Measurements from ENCODE around the gene INO80D.
"Not testable (repeated sequence)": the region's sequence is repeated elsewhere in the genome, so short reads cannot be mapped to it uniquely, and the experiment has no call there.

INO80D gene

GRCh38 chr2:206001912-206002311 is 84.1 kb downstream of the INO80D start:
- Histone ChIP-seq H4K20me1 (no peaks in the 10 kb centered on the region), H3K27ac (no peak overlapping the region), H3K27me3 (no peaks in the 10 kb centered on the region), H3K9ac (no peak overlapping the region), H3K9me3 (no peaks in the 10 kb centered on the region), H3K4me3 (no peak overlapping the region), H3K4me1 (no peaks in the 10 kb centered on the region), H3K36me3 (peaks cover 68% of the 10 kb centered on the region), H3K4me2 (no peak overlapping the region)
- TF ChIP-seq Cebpa-rat (IDR thresholded peaks at IDR 0.05): no peak

DNA sequence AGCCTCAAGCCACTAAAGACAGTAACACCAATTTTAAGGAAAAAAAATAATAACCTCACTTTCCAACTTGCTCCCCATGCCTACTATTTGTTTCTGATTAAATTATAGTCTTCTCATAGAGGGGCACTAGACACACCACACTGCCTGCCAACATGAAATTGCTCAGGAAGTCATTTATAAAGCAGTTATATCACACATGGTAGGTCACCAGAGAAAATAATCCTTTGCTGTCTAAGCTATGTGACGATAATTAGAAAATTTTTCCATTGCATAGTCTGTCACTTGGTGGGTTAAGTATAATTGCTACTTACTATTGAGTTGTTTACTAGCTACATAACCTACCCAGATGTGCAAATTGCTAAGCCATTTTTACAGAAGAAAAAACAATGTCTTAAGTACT is 85.2 kb downstream of the INO80D start:
- Histone ChIP-seq H3K4me2 (no peak overlapping the region), H4K20me1 (no peaks in the 10 kb centered on the region), H3K9me3 (no peaks in the 10 kb centered on the region), H3K4me1 (no peaks in the 10 kb centered on the region), H3K27ac (no peak overlapping the region), H3K4me3 (no peak overlapping the region), H3K36me3 (peaks cover 56% of the 10 kb centered on the region), H3K9ac (no peak overlapping the region), H3K27me3 (no peaks in the 10 kb centered on the region)
- no peak for TF ChIP-seq Cebpa-rat (IDR thresholded peaks at IDR 0.05)

DNA sequence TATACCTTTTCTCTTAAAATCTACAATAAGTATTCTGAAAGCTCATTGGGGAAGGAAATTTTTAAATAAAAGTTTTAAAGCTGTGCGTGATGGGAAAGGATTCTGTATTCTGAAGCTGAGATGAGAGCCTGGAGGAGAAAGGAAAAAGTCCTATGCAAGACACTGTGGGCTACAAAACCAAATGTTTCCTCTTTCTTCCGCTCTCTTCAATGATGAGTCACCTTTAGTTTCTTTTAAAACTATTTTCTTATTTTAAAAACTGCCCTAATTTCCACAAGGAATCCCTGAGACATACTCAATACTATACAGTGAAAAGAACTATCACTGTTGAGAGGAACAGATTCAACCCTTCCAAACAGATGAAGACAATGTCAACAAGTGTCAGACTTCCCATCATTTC is 87.4 kb downstream of the INO80D start:
- Histone ChIP-seq H4K20me1 (no peaks in the 10 kb centered on the region), H3K4me1 (peaks cover 12% of the 10 kb centered on the region), H3K27me3 (no peaks in the 10 kb centered on the region), H3K9me3 (no peaks in the 10 kb centered on the region), H3K4me2 (no peak overlapping the region), H3K4me3 (no peak overlapping the region), H3K9ac (no peak overlapping the region), H3K36me3 (peaks cover 42% of the 10 kb centered on the region), H3K27ac (no peak overlapping the region)
- TF ChIP-seq Cebpa-rat (IDR thresholded peaks at IDR 0.05): no peak

- Histone ChIP-seq H3K27me3 (no peaks in the 10 kb centered on the region), H3K36me3 (peaks cover 47% of the 10 kb centered on the region), H3K9ac (no peak overlapping the region), H3K4me2 (no peak overlapping the region), H3K9me3 (no peaks in the 10 kb centered on the region), H3K4me3 (no peak overlapping the region), H3K27ac (no peak overlapping the region), H4K20me1 (no peaks in the 10 kb centered on the region), H3K4me1 (peaks cover 12% of the 10 kb centered on the region)
- no peak for TF ChIP-seq Cebpa-rat (IDR thresholded peaks at IDR 0.05)
These were observed 89.8 kb downstream of the INO80D start for GRCh38 chr2:205996161-205996560.

GRCh38 chr2:205995260-205995659 is 90.7 kb downstream of the INO80D start:
- TF ChIP-seq Cebpa-rat (IDR thresholded peaks at IDR 0.05): no peak
- peaks cover 12% of the 10 kb centered on the region for H3K4me1 ChIP-seq
- H3K4me3 ChIP-seq: no peak overlapping the region
- no peaks in the 10 kb centered on the region for H3K27me3 ChIP-seq
- no peak overlapping the region for H3K9ac ChIP-seq
- H3K36me3 ChIP-seq: peaks cover 38% of the 10 kb centered on the region
- H4K20me1 ChIP-seq: no peaks in the 10 kb centered on the region
- H3K4me2 ChIP-seq: no peak overlapping the region
- H3K9me3 ChIP-seq: no peaks in the 10 kb centered on the region
- no peak overlapping the region for H3K27ac ChIP-seq

DNA sequence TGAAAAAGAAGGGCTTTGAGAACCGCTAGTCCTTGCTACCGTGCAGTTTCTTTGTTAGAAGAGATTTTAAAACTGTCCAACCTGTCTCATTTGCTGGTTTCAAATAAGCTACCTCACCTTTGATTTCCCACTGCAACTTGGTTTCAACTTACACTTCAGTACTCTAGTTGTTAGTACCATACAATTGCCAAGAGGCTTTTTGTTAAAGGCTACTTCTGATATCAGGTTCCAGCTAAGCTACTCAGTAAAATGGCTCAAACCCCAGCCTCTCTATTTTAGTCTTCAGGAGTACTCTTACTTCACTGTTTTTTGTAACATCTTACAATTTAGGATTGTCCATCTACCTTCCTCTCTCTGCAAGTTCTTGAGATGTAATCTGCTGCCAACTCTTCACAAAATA is 91.6 kb downstream of the INO80D start:
- Histone ChIP-seq H3K9ac (no peak overlapping the region), H3K27me3 (no peaks in the 10 kb centered on the region), H3K4me1 (peaks cover 12% of the 10 kb centered on the region), H3K4me2 (no peak overlapping the region), H3K36me3 (peaks cover 34% of the 10 kb centered on the region), H3K4me3 (no peak overlapping the region), H4K20me1 (no peaks in the 10 kb centered on the region), H3K27ac (no peak overlapping the region), H3K9me3 (no peaks in the 10 kb centered on the region)
- TF ChIP-seq Cebpa-rat (IDR thresholded peaks at IDR 0.05): no peak

DNA sequence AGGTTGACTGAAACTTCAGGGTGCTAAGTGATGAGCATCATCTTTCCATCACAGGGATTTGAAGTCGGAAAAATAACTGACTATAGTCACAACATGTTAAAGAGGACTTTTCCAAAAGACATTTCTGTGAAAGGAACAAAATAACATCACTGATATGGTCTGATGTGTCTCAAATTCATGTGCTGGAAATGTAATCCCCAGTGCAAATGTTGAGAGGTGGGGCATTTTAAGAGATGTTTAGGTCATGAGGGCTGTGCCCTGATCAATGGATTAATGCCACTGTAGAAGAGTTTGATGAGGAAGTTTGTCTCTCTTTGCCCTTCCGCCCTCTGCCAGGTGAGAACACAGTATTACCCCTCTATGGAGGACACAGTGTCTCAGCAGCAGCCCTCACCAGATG is 95.9 kb downstream of the INO80D start:
- no peak for TF ChIP-seq Cebpa-rat (IDR thresholded peaks at IDR 0.05)
- peaks cover 5% of the 10 kb centered on the region for H3K4me1 ChIP-seq
- H3K27me3 ChIP-seq: no peaks in the 10 kb centered on the region
- H3K4me3 ChIP-seq: no peak overlapping the region
- H3K4me2 ChIP-seq: no peak overlapping the region
- no peaks in the 10 kb centered on the region for H3K9me3 ChIP-seq
- peaks cover 25% of the 10 kb centered on the region for H3K36me3 ChIP-seq
- H3K9ac ChIP-seq: no peak overlapping the region
- no peak overlapping the region for H3K27ac ChIP-seq
- H4K20me1 ChIP-seq: no peaks in the 10 kb centered on the region

DNA sequence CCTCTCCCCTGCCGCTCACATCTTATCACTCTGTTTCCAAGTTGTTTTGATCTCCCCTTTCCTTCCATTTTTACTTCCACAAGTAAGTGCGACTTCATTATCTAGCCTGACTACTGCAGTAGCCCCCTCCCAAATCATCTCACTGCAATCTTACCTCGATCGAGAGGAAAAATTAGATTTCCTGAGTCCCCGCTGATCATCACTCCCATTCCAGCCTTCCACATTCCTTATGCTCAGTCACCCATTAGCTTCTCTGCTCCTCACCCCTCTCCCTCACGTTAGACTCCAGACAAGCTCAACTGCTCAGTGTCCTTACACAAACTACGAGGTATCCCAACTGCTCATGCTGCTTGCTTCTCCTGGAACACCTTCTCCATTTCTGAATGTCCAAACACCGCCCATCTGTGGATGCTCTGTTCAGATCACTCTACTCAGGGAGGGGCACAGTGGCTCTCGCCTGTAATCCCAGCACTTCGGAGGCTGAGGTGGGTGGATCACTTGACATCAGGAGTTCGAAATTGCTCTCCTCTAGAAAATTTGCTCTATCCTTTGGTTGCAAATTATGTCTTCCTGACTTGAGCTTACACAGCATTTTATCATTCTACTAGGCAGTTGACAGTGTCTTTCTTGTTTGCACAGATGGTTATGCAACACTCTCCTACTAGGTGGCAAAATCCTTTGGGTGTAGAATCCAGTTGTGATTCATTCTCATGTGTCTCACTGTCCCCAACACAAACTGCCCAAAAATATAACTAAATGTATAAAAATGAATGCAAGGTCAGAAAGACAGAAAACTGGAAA is 96.5 kb downstream of the INO80D start:
- Histone ChIP-seq H3K4me1 (no peaks in the 10 kb centered on the region), H3K36me3 (peaks cover 25% of the 10 kb centered on the region), H3K27me3 (no peaks in the 10 kb centered on the region), H3K4me2 (no peak overlapping the region), H3K27ac (no peak overlapping the region), H4K20me1 (no peaks in the 10 kb centered on the region), H3K9me3 (no peaks in the 10 kb centered on the region), H3K4me3 (no peak overlapping the region), H3K9ac (no peak overlapping the region)
- no peak for TF ChIP-seq Cebpa-rat (IDR thresholded peaks at IDR 0.05)

GRCh38 chr2:205988681-205989080 is 97.3 kb downstream of the INO80D start:
- H3K27ac ChIP-seq, H3K9ac ChIP-seq, H3K4me2 ChIP-seq, H3K4me3 ChIP-seq, H3K9me3 ChIP-seq, H3K27me3 ChIP-seq, H4K20me1 ChIP-seq, H3K4me1 ChIP-seq: not testable (repeated sequence)
- peaks cover 18% of the 10 kb centered on the region for H3K36me3 ChIP-seq

GRCh38 chr2:205988274-205988673 is 97.7 kb downstream of the INO80D start:
- Histone ChIP-seq H3K36me3 (peaks cover 18% of the 10 kb centered on the region), H3K4me3 (no peak overlapping the region), H3K9ac (no peak overlapping the region), H3K27ac (no peak overlapping the region), H3K9me3 (no peaks in the 10 kb centered on the region), H3K4me2 (no peak overlapping the region), H4K20me1 (no peaks in the 10 kb centered on the region), H3K4me1 (no peaks in the 10 kb centered on the region), H3K27me3 (no peaks in the 10 kb centered on the region)
- TF ChIP-seq Cebpa-rat (IDR thresholded peaks at IDR 0.05): no peak

DNA sequence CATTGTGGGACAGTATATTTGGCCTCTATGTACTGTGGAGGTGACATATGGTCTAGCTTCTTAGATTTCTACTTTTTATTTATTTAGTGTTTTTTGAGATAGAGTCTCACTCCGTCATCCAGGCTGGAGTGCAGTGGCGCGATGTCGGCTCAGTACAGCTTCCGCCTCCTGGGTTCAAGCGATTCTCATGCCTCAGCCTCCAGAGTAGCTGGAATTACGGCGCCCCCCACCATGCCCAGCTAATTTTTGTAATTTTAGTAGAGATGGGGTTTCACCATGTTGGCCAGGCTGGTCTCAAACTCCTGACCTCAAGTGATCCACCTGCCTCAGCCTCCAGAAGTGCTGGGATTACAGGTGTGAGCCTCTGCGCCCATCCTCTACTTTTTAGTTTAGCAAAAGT is 99.6 kb downstream of the INO80D start:
- not testable (repeated sequence) for H3K9ac ChIP-seq, H3K4me1 ChIP-seq, H3K36me3 ChIP-seq, H3K4me2 ChIP-seq, H3K27me3 ChIP-seq, H3K9me3 ChIP-seq, H3K4me3 ChIP-seq, H3K27ac ChIP-seq, H4K20me1 ChIP-seq
